ENCODE measurements around the gene SYVN1. TPM values are rescaled to one million over a fixed set of nuclear protein-coding genes. Genes with fewer than 3 reads are reported as not detected.

The SYVN1 gene
- total RNA-seq, 1 experiment from 2014 or later = 64.3 TPM

DNA sequence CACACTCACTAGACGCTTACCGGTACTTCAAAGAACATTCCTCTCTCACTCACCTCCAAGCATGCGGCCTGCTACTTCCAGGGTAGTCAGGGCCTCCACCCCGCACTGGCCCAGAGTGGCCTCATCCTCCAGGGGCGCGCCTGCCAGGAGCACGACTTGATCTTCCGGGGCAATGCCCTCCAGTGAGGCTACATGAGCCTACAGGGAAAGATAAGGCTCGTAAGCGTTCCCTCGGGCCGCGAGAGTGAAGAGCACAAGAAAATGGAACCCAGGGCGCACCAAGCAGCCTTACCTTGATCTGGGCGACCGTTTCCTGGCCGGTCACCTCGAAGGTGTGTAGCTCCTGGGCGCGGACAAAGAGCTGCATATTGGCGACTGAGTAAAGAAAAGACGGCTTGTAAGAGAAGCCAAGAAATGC is 12.9 kb downstream of the SYVN1 start:
- no peaks in the 10 kb centered on the region for H3K9me3 ChIP-seq (ENCODE audit: control insufficient read depth, insufficient read depth, low read depth, low read length)
- intact Hi-C loops (cut with micrococcal nuclease; ENCODE audit: unreplicated experiment) (no loop called here), in situ Hi-C loops (cut with HindIII; ENCODE audit: low pct_unique_long_range_greater_than_20kb, low sequenced_read_pairs) (no loop called here)
- peaks cover 17% of the 10 kb centered on the region for H3K4me1 ChIP-seq (ENCODE audit: control insufficient read depth, insufficient read depth, low read length)
- ChIA-PET POLR2A (interaction anchor here (2.4 kb wide), 1 partner anchor 13 kb away, joined by 10 read pairs; the partner anchor contains the start of gene SYVN1), CTCF (interaction anchor here (1.1 kb wide), 1 partner anchor 10 kb away, joined by 3 read pairs; the partner anchor contains the start of gene TM7SF2)
- no peaks in the 10 kb centered on the region for H3K27me3 ChIP-seq (ENCODE audit: control insufficient read depth, insufficient read depth, low read length)
- peak overlapping the region; percentile 70 to 96 for H3K4me3 ChIP-seq (ENCODE audit: low read depth in 2 of 2, low read length in 2 of 2)
- BruUV-seq (replicated peaks) = no TSS peak
- DNase-seq (ENCODE audit: low read depth, low spot score) (no peak), ATAC-seq (no peak)
- H3K36me3 ChIP-seq (ENCODE audit: control insufficient read depth, insufficient read depth, low read length) = peaks cover 23% of the 10 kb centered on the region
- no peak for TF ChIP-seq CTCF (IDR thresholded peaks at IDR 0.05)
- no peak for TF ChIP-seq SIN3A (IDR thresholded peaks at IDR 0.05; ENCODE audit: borderline replicate concordance, insufficient read depth, low read depth, low read length)
- no peak for TF ChIP-seq TCF7L2 (IDR thresholded peaks at IDR 0.05; ENCODE audit: low read depth, low read length)
- TF ChIP-seq POLR2AphosphoS5 (IDR thresholded peaks at IDR 0.05; ENCODE audit: low read depth, low read length) = no peak
- TF ChIP-seq, protein P1, sequence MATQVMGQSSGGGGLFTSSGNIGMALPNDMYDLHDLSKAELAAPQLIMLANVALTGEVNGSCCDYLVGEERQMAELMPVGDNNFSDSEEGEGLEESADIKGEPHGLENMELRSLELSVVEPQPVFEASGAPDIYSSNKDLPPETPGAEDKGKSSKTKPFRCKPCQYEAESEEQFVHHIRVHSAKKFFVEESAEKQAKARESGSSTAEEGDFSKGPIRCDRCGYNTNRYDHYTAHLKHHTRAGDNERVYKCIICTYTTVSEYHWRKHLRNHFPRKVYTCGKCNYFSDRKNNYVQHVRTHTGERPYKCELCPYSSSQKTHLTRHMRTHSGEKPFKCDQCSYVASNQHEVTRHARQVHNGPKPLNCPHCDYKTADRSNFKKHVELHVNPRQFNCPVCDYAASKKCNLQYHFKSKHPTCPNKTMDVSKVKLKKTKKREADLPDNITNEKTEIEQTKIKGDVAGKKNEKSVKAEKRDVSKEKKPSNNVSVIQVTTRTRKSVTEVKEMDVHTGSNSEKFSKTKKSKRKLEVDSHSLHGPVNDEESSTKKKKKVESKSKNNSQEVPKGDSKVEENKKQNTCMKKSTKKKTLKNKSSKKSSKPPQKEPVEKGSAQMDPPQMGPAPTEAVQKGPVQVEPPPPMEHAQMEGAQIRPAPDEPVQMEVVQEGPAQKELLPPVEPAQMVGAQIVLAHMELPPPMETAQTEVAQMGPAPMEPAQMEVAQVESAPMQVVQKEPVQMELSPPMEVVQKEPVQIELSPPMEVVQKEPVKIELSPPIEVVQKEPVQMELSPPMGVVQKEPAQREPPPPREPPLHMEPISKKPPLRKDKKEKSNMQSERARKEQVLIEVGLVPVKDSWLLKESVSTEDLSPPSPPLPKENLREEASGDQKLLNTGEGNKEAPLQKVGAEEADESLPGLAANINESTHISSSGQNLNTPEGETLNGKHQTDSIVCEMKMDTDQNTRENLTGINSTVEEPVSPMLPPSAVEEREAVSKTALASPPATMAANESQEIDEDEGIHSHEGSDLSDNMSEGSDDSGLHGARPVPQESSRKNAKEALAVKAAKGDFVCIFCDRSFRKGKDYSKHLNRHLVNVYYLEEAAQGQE (IDR thresholded peaks at IDR 0.05; ENCODE audit: insufficient read depth in 1 of 2, low read depth in 2 of 2, low read length in 1 of 2) = no peak
- peak overlapping the region; percentile 99 for H3K27ac ChIP-seq (ENCODE audit: low read length)

DNA sequence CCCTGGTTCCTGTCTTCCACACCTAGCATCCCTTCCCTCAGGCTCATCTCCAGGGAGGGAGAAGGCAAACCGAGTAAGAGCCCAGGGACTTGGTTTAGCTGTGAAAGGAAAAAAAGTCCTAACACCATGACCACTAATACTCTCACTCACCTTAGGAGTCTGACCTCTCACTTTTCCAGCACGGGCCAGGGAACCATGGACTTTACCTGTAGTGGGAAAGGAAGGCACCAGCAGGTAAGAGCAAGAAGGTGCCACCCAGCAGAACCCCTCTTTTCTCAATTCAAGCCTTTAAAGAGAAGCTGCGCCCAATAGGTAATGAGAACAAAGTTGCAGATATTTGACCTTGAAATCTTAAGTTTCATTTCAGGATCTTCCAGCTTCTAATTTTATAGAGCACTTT is 13.5 kb downstream of the SYVN1 start:
- H3K9me3 ChIP-seq (ENCODE audit: control insufficient read depth, insufficient read depth, low read depth, low read length) = no peaks in the 10 kb centered on the region
- peak overlapping the region; percentile 99 for H3K27ac ChIP-seq (ENCODE audit: low read length)
- in situ Hi-C loops (cut with HindIII; ENCODE audit: low pct_unique_long_range_greater_than_20kb, low sequenced_read_pairs) = no loop called here
- ATAC-seq (no peak), DNase-seq (ENCODE audit: low read depth, low spot score) (no peak)
- ChIA-PET POLR2A (interaction anchor here (0.6 to 2.4 kb wide), 3 partner anchors 14 to 77 kb away, joined by 4 to 14 read pairs (median 10); partner anchors contain the start of gene SYVN1), CTCF (no interaction called here)
- intact Hi-C loops (cut with micrococcal nuclease; ENCODE audit: unreplicated experiment) = no loop called here
- no peak for TF ChIP-seq TCF7L2 (IDR thresholded peaks at IDR 0.05; ENCODE audit: low read depth, low read length)
- TF ChIP-seq, protein P1 (IDR thresholded peaks at IDR 0.05; ENCODE audit: insufficient read depth in 1 of 2, low read depth in 2 of 2, low read length in 1 of 2) = no peak
- peaks cover 23% of the 10 kb centered on the region for H3K36me3 ChIP-seq (ENCODE audit: control insufficient read depth, insufficient read depth, low read length)
- peak overlapping the region; percentile 70 to 96 for H3K4me3 ChIP-seq (ENCODE audit: low read depth in 2 of 2, low read length in 2 of 2)
- peaks cover 23% of the 10 kb centered on the region for H3K4me1 ChIP-seq (ENCODE audit: control insufficient read depth, insufficient read depth, low read length)
- H3K27me3 ChIP-seq (ENCODE audit: control insufficient read depth, insufficient read depth, low read length) = no peaks in the 10 kb centered on the region
- BruUV-seq (replicated peaks) = TSS peak; percentile 87
